Measurements from ENCODE around the gene VAT1.
"Not testable (repeated sequence)": the region's sequence is repeated elsewhere in the genome, so short reads cannot be mapped to it uniquely, and the experiment has no call there.

VAT1 gene

GRCh38 chr17:43021741-43022512, at the start of gene VAT1:
Gene VAT1 (minus strand): TSS chr17:43022385. CDS start chr17:43022322, 63 bp downstream.
- peak; percentile 43 for DNase-seq (ENCODE audit: low read depth)

GRCh38 chr17:43070872-43071271, 48.7 kb upstream of the VAT1 start:
- DNase-seq (ENCODE audit: low read depth), result no peak

- no peak for DNase-seq (ENCODE audit: low read depth)
These were observed 48.1 kb upstream of the VAT1 start for GRCh38 chr17:43070257-43070656.

- DNase-seq (ENCODE audit: low read depth), result no peak
These were observed 47.2 kb upstream of the VAT1 start for GRCh38 chr17:43069368-43069898.

- DNase-seq (ENCODE audit: low read depth), result no peak
These were observed 46.6 kb upstream of the VAT1 start for GRCh38 chr17:43068570-43069367.

GRCh38 chr17:43062984-43063638, 40.9 kb upstream of the VAT1 start:
- DNase-seq (ENCODE audit: low read depth), result no peak

- no peak for DNase-seq (ENCODE audit: low read depth)
These were observed 33.9 kb upstream of the VAT1 start for GRCh38 chr17:43056051-43056450.

- DNase-seq (ENCODE audit: low read depth), result not testable (repeated sequence)
These were observed 30.8 kb upstream of the VAT1 start for GRCh38 chr17:43053008-43053407.

GRCh38 chr17:43051969-43052368, 29.8 kb upstream of the VAT1 start:
- DNase-seq (ENCODE audit: low read depth), result no peak

- DNase-seq (ENCODE audit: low read depth), result no peak
These were observed 21.8 kb upstream of the VAT1 start for GRCh38 chr17:43044024-43044423.

- DNase-seq (ENCODE audit: low read depth), result no peak
These were observed 21.1 kb upstream of the VAT1 start for GRCh38 chr17:43043307-43043706.

- DNase-seq (ENCODE audit: low read depth), result no peak
These were observed 19.9 kb upstream of the VAT1 start for GRCh38 chr17:43042025-43042628.

- DNase-seq (ENCODE audit: low read depth), result no peak
These were observed 18.5 kb upstream of the VAT1 start for GRCh38 chr17:43040655-43041054.

- DNase-seq (ENCODE audit: low read depth), result no peak
These were observed 17.5 kb upstream of the VAT1 start for GRCh38 chr17:43039646-43040045.

GRCh38 chr17:43034894-43035293, 12.7 kb upstream of the VAT1 start:
- no peak for DNase-seq (ENCODE audit: low read depth)

- no peak for DNase-seq (ENCODE audit: low read depth)
These were observed 12.0 kb upstream of the VAT1 start for GRCh38 chr17:43033948-43034881.

GRCh38 chr17:43031666-43032065, 9.5 kb upstream of the VAT1 start:
- DNase-seq (ENCODE audit: low read depth), result no peak

GRCh38 chr17:43030137-43030767, 8.1 kb upstream of the VAT1 start:
- no peak for DNase-seq (ENCODE audit: low read depth)

GRCh38 chr17:43028221-43028861, 6.2 kb upstream of the VAT1 start:
- DNase-seq (ENCODE audit: low read depth), result no peak

Data from T-helper 22 cell (primary cell).